Heart right ventricle (tissue), 16 donors: ENCODE measurements around the gene HAS3. TPM values are rescaled to one million over a fixed set of nuclear protein-coding genes. Genes with fewer than 3 reads are reported as not detected.

Source experiments
- ATAC-seq, 8 donors: fragments of 200-7000 bp; cut with Tn5 transposase; one replicate each; pipeline ENCODE4 v1.9.1; 2020; ENCODE audit warnings: mild to moderate bottlenecking in 8 of 8, moderate library complexity in 8 of 8, moderate number of reproducible peaks in 1 of 8
- DNase-seq, 2 donors: peaks; one replicate each; pipeline ENCODE4 v3.0.0-alpha.2; 2020
- H3K27ac ChIP-seq, 10 donors: fragments of 200-600 bp; sonication (generic) in 2 of 10; one replicate each; pipeline versions ENCODE4 v1.5.0 to v1.8.0; 2020 to 2022; ENCODE audit warnings: mild to moderate bottlenecking in 3 of 10
- H3K27me3 ChIP-seq, 7 donors: fragments of 200-600 bp; one replicate each; pipeline ENCODE4 v1.8.0; 2021 to 2022; ENCODE audit warnings: mild to moderate bottlenecking in 2 of 7
- H3K36me3 ChIP-seq, 9 donors: fragments of 200-600 bp; sonication (generic) in 1 of 9; one replicate each; pipeline versions ENCODE4 v1.5.0 to v1.8.0; 2020 to 2022; ENCODE audit warnings: mild to moderate bottlenecking in 2 of 9
- H3K4me1 ChIP-seq, 9 donors: fragments of 200-600 bp; sonication (generic) in 1 of 9; one replicate each; pipeline versions ENCODE4 v1.5.0 to v1.8.0; 2020 to 2022; ENCODE audit warnings: mild to moderate bottlenecking in 4 of 9
- H3K4me3 ChIP-seq, 10 donors: fragments of 200-600 bp; sonication (generic) in 2 of 10; one replicate each; pipeline versions ENCODE4 v1.5.0 to v1.8.0; 2020 to 2022; ENCODE audit warnings: mild to moderate bottlenecking in 7 of 10, moderate library complexity in 2 of 10
- H3K9me3 ChIP-seq, 11 donors: fragments of 200-600 bp in 10 of 11; sonication (generic) in 2 of 11; one replicate each; pipeline versions ENCODE4 v1.5.0 to v1.8.0; 2013 to 2022; ENCODE audit warnings: mild to moderate bottlenecking in 2 of 11, control low read depth in 1 of 11, moderate library complexity in 1 of 11
- WGBS, 2 donors: extraction: QIAGEN DNeasy Blood & Tissue Kit; methylation state at CpG; one replicate each; pipeline ENCODE4 v1.1.7; 2013; ENCODE audit warnings: inconsistent platforms in 1 of 2; 5-methylcytosine and 5-hydroxymethylcytosine counted together
- intact Hi-C, 10 donors: fragments of 100-400 bp; cut with DNase I; formaldehyde crosslinking; loops; one replicate each; pipeline versions ENCODE4 v1.11.1 to v1.14.2; 2022
- polyA plus RNA-seq, 2 donors: library from polyadenylated mRNA; stranded (reverse); fragments of 200-250 nt; gene quantifications; one replicate each; pipeline ENCODE4 v1.2.3, GENCODE V29; 2013
- total RNA-seq, 10 donors: library from RNA; stranded (reverse); fragmentation: NEBNext Ultra II Directional in 3 of 10; extraction: Animal tissue kit (Norgen Biotek cat#: 25700) in 3 of 10; gene quantifications; one replicate each; pipeline versions ENCODE4 v1.2.1 to v1.2.4, GENCODE V29; 2021 to 2023
- TF ChIP-seq, protein P1 (sequence below), 9 donors: fragments of 200-600 bp; sonication (generic) in 2 of 9; IDR thresholded peaks; one replicate each; pipeline versions ENCODE4 v1.5.0 to v1.8.0; 2021 to 2022; ENCODE audit warnings: antibody characterized with exemption in 9 of 9, mild to moderate bottlenecking in 5 of 9, moderate library complexity in 1 of 9
- donor health status: Arrhythmogenic right ventricular cardiomyopathy.
- donor health status: ischemic (EF 13 %, LVEDD 7.1; RV severe dilation, severe dysfunction).
- donor health status: healthy with polysubstance abuse.
- donor health status: DM: no; HTN: yes; CAD: no.
- donor health status: DM: no; HTN: no; CAD: no.
- donor health status: ischemic (EF 25% LVEDD 6.9; RV normal size, moderate dysfunction).
- donor health status: ischemic (EF 25% LVEDD 5.7; RV mildly dilated, moderate dysfunction).
- donor health status: healthy.
- donor health status: DM: yes; HTN: yes; CAD: no.
- donor health status: Ischemic cardiomyopathy.
- donor health status: ischemic (EF 35%, LVEDD 5.7; RV mildly dilated, moderate dysfunction).
- donor health status: nonischemic (EF 11% LVEDD 7.7; RV severe dilation, severe dysfunction).
- donor health status: DM: yes; HTN: yes; CAD: no.
- donor health status: PGD.
- donor health status: ischemic (EF 29% LVEDD 5.4; RV normal size, mild dysfunction).
- donor health status: nonischemic (EF 23%, LVEDD 6.1; RV moderate dilation, normal function).

HAS3 gene
- total and polyA plus RNA-seq, 12 donors = 0.15 to 1.8 (median 0.38) TPM

DNA sequence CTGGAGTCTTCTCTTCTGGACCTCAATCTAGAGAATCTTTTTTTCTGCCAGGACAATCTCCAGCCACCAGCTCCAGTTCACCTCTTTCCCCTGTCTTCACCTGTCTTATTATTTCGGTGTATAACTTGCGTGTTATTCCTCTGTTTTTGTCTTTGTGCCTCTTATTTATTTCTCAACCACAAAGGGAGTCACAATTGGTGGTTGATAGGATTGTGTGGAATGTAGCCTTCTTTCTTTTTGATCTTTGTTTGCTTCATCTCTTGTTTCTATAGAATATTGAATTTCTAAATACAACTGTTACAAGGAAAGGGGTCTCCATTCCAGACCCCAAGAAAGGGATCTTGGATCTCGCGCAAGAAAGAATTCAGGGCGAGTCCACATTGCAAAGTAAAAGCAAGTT lies 35.9 kb upstream of the HAS3 start:
- peaks cover 0 to 19% (median 11%) of the 10 kb centered on the region in 9 donors for H3K4me1 ChIP-seq
- WGBS, 2 donors = 98% methylated on average over 5 of the region's 5 CpGs
- DNase-seq (no peak), ATAC-seq (no peak)
- H3K4me3 ChIP-seq = no peak overlapping the region
- no peaks in the 10 kb centered on the region for H3K27me3 ChIP-seq
- no peaks in the 10 kb centered on the region for H3K9me3 ChIP-seq
- intact Hi-C loops = no loop called here
- H3K36me3 ChIP-seq = peaks cover 0 to 8% (median 0%) of the 10 kb centered on the region in 9 donors
- no peak overlapping the region for H3K27ac ChIP-seq
- TF ChIP-seq, protein P1, sequence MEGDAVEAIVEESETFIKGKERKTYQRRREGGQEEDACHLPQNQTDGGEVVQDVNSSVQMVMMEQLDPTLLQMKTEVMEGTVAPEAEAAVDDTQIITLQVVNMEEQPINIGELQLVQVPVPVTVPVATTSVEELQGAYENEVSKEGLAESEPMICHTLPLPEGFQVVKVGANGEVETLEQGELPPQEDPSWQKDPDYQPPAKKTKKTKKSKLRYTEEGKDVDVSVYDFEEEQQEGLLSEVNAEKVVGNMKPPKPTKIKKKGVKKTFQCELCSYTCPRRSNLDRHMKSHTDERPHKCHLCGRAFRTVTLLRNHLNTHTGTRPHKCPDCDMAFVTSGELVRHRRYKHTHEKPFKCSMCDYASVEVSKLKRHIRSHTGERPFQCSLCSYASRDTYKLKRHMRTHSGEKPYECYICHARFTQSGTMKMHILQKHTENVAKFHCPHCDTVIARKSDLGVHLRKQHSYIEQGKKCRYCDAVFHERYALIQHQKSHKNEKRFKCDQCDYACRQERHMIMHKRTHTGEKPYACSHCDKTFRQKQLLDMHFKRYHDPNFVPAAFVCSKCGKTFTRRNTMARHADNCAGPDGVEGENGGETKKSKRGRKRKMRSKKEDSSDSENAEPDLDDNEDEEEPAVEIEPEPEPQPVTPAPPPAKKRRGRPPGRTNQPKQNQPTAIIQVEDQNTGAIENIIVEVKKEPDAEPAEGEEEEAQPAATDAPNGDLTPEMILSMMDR (IDR thresholded peaks at IDR 0.05) = no peak

GRCh38 chr16:69071036-69071435 lies 34.4 kb upstream of the HAS3 start:
- intact Hi-C loops = no loop called here
- H3K27me3 ChIP-seq = no peaks in the 10 kb centered on the region
- ATAC-seq (no peak), DNase-seq (no peak)
- 81 to 83% methylated on average over 3 of the region's 3 CpGs for WGBS, 2 donors
- no peak overlapping the region for H3K4me3 ChIP-seq
- no peak overlapping the region for H3K27ac ChIP-seq
- peaks cover 0 to 8% (median 0%) of the 10 kb centered on the region in 9 donors for H3K36me3 ChIP-seq
- H3K9me3 ChIP-seq = no peaks in the 10 kb centered on the region
- TF ChIP-seq, protein P1 (IDR thresholded peaks at IDR 0.05) = no peak
- peaks cover 0 to 13% (median 6%) of the 10 kb centered on the region in 9 donors for H3K4me1 ChIP-seq

DNA sequence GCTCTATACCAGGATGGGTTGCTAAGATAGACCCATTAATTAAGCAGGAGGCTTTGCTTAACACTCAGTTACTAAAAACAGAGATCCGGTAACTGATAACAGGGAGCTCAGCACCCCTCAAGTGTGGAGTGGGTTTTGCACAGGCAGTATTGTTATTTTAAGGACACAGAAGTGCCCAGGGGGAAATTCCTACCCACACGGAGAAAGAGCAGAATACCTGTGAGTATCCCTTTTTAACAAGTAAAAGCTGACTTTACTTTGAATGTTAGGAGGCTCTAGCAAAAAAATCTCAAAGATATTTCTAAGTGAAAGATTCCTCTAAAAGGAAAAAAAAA lies 32.8 kb upstream of the HAS3 start:
- no peaks in the 10 kb centered on the region for H3K9me3 ChIP-seq
- peaks cover 0 to 13% (median 6%) of the 10 kb centered on the region in 9 donors for H3K4me1 ChIP-seq
- WGBS, 2 donors = 34 to 37% methylated on average over 2 of the region's 2 CpGs
- no peak overlapping the region for H3K27ac ChIP-seq
- intact Hi-C loops = no loop called here
- peaks cover 0 to 8% (median 0%) of the 10 kb centered on the region in 9 donors for H3K36me3 ChIP-seq
- ATAC-seq (no peak), DNase-seq (no peak)
- TF ChIP-seq, protein P1 (IDR thresholded peaks at IDR 0.05) = no peak
- no peaks in the 10 kb centered on the region for H3K27me3 ChIP-seq
- no peak overlapping the region for H3K4me3 ChIP-seq

DNA sequence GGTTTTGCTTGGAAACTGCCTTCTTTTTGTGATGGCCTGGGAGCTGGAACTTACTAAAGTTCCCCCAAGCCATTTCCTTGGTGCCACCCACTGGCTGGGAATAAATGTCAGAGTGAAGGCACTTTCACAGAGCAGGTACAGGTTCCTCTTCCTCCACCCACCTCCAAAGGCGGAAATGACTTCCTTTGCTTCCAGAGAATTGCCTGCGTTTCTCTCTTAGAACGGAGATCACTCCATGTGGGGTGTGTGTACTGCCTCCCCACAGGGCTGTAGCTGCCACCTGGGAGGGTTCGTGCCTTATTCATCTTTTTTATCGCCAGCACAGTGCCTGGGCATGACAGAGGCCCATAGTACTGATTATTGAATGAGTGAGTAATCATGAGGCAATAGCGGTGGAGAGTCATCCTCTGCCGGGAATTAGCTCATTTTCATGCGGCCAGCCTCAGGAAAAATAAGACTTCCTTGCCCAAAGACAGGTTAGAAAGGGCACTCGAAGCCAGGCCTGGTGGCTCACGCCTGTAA lies 32.2 kb upstream of the HAS3 start:
- peaks cover 0 to 8% (median 0%) of the 10 kb centered on the region in 9 donors for H3K36me3 ChIP-seq
- TF ChIP-seq, protein P1 (IDR thresholded peaks at IDR 0.05) = no peak
- intact Hi-C loops = no loop called here
- no peak overlapping the region for H3K4me3 ChIP-seq
- no peak overlapping the region for H3K27ac ChIP-seq
- peaks cover 0 to 13% (median 6%) of the 10 kb centered on the region in 9 donors for H3K4me1 ChIP-seq
- H3K9me3 ChIP-seq = no peaks in the 10 kb centered on the region
- DNase-seq (no peak), ATAC-seq (no peak)
- WGBS, 2 donors = 80 to 85% methylated on average over 10 of the region's 10 CpGs
- no peaks in the 10 kb centered on the region for H3K27me3 ChIP-seq
